MM.1S (cell line): ENCODE measurements around the gene ZYG11A.

ENCODE experiments used
- CTCF ChIP-seq: fragments of 300-600 bp; sonication (generic); IDR thresholded peaks from 2 replicates; pipeline ENCODE4 v1.5.1; 2016; ENCODE audit warnings: antibody characterized with exemption, low read length, mixed read lengths
- EZH2 ChIP-seq: fragments of 300-600 bp; sonication (generic); optimal IDR thresholded peaks from 2 replicates; pipeline ENCODE3; 2017; ENCODE audit warnings: low read depth, mild to moderate bottlenecking, antibody characterized with exemption, low read length, mixed read lengths

- TF ChIP-seq CTCF: peak; percentile 30
- TF ChIP-seq EZH2: no peak
Observed at GRCh38 chr1:52825868-52826267, 16.7 kb upstream of the ZYG11A start.
